GM12872 (cell line): Measurements from ENCODE around the gene DTNBP1.

Source experiments
- CTCF ChIP-seq: IDR thresholded peaks from 3 replicates; pipeline ENCODE4 v1.5.1; 2011; ENCODE audit warnings: low read depth, mild to moderate bottlenecking, low read length, moderate library complexity; ENCODE audit not compliant: insufficient read depth

Gene DTNBP1

GRCh38 chr6:15653581-15653980 is 9.2 kb downstream of the DTNBP1 start:
- no peak for TF ChIP-seq CTCF

GRCh38 chr6:15644904-15645303 is 17.9 kb downstream of the DTNBP1 start:
- no peak for TF ChIP-seq CTCF

GRCh38 chr6:15643542-15643941 is 19.3 kb downstream of the DTNBP1 start:
- TF ChIP-seq CTCF: no peak

GRCh38 chr6:15642276-15642675 is 20.6 kb downstream of the DTNBP1 start:
- TF ChIP-seq CTCF: peak; percentile 49; the same call in 2 of the 3 replicates

- no peak for TF ChIP-seq CTCF
Observed at GRCh38 chr6:15638373-15638772, 24.5 kb downstream of the DTNBP1 start.

- TF ChIP-seq CTCF: no peak
Observed at GRCh38 chr6:15631432-15631831, 31.4 kb downstream of the DTNBP1 start.

GRCh38 chr6:15630202-15630601 is 32.6 kb downstream of the DTNBP1 start:
- no peak for TF ChIP-seq CTCF

GRCh38 chr6:15629487-15629886 is 33.3 kb downstream of the DTNBP1 start:
- TF ChIP-seq CTCF: no peak
